HG03354 (cell line): ENCODE results near the gene ADM2.
"Not testable (repeated sequence)": the region's sequence is repeated elsewhere in the genome, so short reads cannot be mapped to it uniquely, and the experiment has no call there.

Experiments used
- ATAC-seq: cut with Tn5 transposase; IDR thresholded peaks from one replicate; pipeline ENCODE4 v1.9.1; 2021; ENCODE audit warnings: mild to moderate bottlenecking; ENCODE audit not compliant: unreplicated experiment, poor library complexity, severe bottlenecking

The ADM2 gene, protein sequence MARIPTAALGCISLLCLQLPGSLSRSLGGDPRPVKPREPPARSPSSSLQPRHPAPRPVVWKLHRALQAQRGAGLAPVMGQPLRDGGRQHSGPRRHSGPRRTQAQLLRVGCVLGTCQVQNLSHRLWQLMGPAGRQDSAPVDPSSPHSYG

DNA sequence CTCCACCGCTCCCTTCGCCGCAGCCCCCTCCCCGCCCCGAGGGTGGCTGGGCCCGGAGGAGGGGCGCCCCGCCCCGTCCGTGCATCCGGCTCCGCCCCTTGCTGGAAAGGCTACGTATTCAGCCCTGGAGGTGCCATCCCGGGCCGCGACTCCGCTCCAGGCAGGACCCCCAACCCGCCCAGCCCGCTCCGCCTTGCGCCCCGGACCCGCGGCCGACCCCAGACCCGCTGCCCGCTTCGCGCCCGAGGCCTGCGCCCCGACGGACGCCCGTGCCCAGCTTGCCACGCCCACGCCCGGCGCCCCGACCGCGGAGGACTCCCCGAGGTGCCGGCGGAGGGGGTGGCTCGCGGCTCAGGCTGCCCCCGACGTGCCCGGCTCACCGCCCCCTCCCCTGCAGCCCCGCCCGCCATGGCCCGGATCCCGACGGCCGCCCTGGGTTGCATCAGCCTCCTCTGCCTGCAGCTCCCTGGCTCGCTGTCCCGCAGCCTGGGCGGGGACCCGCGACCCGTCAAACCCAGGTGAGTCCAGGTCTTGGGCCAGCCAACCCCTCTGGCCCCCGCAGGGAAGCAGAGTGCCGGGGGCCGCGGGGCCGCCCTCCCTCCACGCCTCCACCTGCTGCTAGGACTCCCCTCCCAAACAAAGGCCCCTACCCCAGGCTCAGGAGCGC is at the start of gene ADM2:
Gene ADM2, plus strand, starts transcription at position 104 of the 667 bp plus-strand sequence. Its CDS starts 305 bp downstream, at position 409.
- no peak for ATAC-seq

DNA sequence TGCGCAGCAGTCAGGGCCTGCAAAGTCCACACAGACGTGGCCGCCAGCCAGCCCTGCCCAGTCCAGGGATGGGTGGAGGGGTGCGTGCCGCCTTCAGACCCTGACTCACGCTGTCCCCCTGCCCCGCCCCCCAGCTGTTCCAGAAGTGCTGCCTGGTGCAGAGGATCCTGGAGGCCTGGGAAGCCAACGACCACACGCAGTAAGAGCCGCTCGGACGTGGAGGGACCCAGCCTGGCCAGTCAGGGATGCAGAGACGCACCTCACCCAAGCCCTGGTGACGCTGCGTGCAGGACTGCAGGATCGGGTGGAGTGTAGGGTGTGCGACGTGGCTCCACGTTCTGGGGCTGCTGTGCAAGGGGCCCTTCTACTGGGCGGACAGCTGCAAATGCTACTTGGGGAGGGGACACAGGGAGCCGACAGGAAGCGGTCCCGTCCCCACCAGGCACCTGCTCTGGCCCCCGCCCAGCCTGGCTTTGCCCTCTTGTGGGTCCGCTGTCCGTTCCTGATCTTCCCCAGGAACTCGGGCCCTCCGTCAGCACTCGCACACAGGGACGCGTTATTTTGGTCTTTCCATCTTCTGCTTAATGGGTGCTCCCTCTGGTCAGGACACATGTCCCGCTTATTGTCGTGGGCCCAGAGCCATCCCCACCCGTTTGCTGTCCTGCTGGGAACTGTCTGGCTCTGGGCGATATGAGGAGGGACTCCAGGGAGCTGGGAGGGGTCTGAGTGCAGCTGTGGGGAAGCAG is 49.0 kb upstream of the ADM2 start:
- ATAC-seq = no peak

DNA sequence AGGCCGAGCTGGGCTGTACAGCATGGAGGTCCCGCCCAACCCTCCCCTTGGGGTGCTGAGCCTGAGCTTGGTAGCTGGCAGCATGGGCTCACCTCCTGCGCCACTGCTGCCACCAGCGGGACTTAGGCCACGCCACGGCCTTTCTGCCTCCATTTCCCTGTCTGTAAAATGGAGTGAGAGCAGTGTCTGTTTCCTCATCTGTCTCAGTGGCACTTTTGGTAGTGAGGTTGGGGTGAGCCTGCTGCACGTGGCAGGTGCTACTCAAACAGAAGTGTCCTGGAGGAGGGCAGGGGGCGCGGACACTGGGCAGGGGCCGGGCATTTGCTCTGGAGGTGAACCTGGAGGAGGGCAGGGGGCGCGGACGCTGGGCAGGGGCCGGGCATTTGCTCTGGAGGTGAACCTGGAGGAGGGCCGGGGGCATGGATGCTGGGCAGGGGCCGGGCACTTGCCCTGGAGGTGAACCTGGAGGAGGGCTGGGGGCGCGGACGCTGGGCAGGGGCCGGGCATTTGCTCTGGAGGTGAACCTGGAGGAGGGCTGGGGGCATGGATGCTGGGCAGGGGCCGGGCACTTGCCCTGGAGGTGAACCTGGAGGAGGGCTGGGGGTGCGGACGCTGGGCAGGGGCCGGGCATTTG is 48.3 kb upstream of the ADM2 start:
- not testable (repeated sequence) for ATAC-seq

DNA sequence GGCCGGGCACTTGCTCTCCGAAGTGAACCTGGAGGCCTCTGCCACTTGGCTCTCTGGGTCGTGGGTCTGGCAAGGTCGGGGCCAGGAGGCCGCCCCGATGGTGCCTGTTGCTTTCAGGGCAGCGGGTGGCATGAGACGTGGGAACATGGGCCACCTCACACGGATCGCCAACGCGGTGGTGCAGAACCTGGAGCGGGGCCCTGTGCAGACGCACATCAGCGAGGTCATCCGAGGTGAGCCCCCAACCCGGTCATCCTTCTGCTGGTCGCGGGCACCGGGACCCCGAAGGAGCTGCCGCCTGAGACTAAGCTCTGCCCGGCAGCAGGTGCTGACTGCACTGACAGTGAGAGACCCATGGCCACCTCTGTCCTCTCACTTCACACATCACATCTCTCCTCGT is 46.5 kb upstream of the ADM2 start:
- ATAC-seq = no peak

DNA sequence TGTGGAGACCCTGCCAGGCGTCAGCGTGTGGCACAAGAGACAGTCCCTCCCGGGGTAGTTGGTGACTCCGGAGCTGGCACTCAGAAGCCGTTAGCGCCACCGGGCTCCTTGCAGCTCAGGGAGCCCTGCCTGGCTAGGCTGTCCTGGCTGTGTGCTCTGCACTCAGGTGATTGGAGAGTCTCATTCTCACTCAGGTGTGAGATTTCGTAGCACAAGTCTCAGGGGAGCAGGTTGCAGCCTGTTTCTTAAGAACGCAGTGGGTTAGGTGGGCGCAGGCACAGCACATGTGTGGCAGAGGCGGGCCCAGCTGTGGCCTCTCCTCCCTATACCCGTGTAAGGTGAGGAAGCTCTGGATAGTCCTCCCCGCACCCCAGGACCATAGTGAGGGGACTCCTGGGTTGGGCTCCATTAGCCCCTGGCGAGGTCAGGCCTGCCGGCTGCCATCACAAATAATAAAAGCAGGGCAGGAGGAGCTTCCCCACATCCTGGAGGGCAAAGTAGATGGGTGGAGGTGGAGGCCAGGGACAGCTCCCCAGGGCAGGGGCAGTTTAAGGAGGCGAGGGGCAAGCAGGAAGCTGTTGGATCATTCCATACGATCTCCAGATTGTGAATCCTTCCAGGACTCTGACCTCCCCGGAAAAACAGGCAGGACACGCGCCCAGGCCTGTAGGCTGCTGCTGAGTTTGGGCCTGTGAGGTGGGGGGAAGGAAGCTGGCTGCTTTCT is 45.9 kb upstream of the ADM2 start:
- ATAC-seq = no peak

DNA sequence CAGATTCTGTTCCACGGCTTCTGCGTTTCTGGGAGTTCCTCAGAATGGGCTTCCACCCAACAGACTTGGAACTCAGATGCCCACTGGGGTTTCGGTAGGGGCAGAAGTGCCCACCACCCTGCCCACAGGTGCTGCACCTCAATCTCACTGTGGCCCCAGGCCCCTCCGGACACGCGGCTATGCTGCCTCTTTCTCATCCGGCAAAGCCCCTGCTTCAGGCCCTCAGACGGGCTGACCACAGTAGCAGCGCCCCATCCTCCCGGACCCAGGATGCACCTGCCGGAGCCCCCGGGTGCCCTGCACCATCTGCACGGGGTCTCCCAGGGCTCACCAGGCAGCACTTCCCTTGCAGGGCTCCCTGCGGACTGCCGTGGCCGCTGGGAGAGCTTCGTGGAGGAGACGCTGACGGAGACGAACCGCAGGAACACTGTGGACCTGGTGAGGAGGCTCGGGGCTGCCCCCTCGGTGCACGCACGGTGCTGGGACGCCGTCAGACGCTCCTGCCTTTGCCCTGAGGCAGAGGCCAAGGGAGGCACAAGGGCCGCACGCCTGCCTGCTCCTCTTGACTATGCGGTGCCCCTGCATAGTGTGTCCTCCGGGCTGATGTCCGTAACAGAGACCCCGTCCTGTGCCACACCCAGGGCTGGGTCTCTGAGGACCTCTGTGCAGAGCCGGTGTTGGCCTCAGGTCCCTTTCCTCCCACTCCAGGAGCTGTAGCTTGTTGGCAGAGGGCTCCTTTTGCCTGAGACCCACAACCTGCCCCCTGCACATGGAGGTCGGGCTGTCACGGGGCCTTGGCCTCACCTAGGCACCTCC is 45.1 kb upstream of the ADM2 start:
- ATAC-seq = no peak

DNA sequence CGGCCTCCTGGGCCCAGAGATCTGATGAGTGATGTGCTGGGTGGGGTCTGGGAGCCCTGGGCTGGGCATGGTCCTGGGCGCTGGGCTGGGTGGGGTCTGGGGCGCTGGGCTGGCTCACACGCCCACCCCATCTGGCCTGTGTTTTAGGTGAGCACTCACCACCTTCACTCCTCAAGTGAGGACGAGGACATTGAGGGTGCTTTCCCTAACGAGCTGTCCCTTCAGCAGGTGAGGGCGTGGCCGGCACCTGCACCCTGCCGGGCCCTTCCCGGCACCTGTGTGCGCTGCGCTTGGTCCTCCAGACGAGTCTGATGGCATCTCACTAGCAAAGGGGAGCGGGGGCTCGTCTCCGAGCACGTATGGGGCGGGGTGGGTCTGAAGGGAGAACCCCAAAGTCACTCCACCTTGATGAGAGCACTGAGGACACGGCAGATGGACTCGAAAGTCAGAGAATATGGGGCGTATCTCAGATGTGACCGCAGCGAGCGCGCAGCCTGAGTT is 44.5 kb upstream of the ADM2 start:
- no peak for ATAC-seq

DNA sequence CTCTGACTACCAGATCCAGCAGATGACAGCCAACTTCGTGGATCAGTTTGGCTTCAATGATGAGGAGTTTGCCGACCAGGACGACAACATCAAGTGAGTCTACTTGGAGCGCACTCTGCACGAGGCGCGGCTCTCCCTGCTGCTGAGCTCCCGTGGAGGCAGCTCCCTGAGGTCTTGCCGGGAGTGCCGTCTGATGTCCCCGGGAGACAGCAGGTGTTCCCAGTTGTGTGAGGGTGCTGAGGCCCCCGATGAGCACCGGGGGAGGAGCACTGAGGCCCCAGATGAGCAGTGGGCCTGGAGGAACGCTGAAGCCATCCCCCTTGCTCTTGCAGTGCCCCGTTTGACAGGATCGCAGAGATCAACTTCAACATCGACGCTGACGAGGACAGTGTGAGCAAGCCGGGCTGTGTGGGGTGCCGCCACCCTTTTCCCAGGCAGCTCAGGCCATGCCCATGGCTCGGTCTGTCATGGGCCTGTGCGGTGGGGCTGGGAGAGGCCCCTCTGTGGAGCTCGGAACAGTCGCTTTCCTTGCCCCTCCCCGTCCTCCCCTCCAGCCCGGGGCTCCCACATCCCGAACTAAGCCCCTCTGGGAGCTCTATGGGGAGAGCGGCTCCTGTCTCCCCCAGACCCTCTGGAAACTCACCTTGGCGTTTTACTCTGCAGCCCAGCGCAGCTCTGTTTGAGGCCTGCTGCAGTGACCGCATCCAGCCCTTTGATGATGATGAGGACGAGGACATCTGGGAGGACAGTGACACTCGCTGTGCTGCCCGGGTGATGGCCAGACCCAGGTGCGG is 43.6 kb upstream of the ADM2 start:
- ATAC-seq = no peak

DNA sequence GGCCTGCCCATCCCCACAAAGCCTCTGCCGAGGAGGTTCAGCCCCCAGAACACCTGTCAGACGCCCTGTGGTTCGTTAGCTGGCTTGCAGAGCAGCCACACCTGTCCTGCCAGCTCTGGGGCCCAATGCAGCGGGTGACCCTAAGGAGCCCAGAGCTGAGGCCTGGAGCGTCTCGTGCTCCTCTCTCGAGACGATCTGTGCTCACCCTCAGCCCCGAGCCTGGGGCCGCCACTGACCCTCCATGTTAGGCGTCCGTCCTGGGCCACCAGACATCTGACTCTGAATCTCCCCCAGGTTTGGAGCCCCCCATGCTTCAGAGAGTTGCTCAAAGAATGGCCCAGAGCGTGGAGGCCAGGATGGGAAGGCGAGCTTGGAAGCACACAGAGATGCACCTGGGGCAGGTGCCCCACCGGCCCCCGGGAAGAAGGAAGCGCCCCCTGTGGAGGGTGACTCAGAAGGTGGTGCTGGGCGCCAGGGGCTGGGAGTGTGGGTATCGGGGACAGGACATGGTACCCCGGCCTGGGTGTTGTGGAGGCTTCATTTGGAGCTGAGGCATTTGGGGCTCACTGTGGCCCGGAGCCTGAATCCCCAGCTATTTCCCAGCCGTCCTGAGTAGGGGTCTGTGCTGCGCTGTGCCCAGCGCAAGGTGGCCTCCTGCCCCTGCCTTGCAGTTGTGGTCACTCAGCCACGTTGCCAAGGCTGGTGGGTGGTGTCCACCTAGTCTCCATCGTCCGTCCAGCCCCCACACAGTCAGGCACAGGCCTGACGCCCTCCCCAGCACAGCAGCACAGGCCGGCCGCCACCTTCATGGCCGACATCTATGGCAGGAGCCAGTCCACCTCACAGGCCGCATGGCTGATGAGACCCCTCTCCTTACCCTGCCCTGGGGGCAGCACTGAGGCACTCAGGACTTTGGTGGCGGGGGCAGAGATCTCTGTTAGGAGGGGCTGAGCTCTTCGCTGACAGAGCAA is 42.8 kb upstream of the ADM2 start:
- no peak for ATAC-seq

DNA sequence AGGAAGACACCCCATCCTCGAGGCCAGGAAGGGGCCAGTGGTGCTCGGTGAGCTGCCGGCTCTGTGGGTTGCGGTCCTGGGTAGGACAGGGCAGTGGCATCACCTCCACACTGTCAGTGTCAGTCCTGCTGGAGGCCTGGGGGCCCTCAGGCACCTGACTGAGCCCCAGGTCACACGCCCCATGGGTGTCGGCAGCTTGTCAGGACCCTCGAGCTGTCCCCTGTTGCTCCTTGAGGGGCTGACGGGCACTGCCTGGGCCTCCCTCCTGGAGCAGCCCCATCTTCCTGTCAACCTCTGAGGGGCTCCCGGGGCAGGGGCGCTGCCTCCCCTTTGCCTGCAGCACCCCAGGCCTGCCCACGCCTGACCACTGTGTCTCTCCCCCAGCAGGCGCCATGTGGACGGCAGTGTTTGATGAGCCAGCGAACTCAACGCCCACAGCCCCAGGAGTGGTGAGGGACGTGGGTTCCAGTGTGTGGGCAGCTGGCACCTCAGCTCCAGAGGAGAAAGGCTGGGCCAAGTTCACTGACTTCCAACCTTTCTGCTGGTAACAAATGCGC is 42.0 kb upstream of the ADM2 start:
- ATAC-seq = no peak

DNA sequence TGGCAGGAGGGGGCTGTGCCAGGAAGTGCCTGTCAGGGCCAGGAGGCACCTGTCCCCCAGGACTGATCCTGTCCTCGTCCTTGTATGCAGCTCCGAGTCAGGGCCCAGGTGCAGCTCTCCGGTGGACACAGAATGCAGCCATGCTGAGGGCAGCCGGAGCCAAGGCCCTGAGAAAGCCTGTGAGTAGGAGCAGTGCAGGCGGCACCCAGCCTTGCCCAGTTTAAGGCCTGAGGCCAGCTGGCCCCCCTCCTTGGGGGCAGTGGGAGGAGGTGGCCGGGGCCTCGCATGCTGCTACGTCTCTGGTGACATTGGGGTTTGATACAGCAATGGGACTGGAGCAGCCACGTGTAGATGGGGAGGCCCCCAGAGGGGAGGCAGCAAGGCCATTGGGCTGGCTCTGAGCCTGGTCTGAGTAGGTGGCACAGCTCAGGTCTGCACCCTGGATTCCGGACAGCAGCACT is 41.4 kb upstream of the ADM2 start:
- no peak for ATAC-seq

DNA sequence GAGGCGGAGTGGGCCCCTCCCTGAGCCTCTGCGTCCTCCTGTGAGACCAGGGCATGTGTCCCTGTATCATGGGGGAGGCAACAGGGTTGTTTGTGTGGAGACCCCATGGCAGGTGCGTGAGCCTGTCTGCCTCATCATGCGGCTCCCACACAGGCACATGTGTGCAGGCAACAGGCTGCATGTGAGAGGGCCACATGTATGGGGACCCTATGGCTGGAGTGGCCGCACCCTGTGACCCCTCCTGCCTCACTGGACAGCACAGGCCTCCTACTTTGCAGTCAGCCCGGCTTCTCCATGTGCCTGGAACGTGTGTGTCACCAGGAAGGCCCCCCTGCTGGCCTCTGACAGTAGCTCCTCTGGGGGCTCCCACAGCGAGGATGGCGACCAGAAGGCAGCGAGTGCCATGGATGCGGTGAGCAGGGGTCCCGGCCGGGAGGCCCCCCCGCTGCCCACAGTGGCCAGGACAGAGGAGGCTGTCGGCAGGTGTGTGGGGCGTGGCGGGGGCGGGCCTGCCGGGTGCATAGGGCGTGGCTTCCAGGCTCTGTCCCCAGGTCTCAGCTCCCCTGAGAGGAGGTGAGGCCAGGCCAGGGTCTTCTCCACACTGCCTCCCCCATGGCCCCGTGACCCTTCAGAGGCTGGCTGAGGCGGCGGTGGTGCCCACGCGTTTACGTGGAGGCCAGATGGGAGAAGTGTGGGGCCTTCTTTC is 40.6 kb upstream of the ADM2 start:
- ATAC-seq = no peak

DNA sequence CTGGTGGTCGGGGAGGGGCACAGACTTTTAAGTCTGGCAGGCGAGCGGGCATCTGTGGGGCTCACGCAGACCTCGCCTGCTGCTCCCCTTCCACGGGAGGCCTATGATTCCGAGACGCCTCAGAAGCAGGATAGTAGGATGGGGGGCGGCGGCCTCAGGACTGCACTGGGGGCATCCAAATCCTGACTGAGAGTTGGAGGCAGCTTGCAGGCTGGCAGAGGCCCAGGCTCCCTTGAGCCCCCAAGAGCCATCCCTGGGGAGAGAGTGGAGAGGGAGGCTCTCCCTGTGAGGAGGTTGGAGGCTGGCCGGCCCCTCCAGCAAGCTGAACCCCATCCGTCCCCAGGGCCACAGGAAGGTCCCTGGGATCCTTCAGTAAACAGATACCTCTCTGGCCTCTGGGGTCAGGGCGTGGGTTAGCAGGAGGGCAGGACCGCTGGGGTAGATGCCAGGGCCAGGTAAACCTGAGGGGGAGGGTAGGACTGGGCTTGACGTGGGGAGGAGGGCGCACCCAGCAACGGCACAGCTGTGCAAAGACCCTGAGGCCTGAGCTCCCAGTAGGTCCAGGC is 39.8 kb upstream of the ADM2 start:
- no peak for ATAC-seq

DNA sequence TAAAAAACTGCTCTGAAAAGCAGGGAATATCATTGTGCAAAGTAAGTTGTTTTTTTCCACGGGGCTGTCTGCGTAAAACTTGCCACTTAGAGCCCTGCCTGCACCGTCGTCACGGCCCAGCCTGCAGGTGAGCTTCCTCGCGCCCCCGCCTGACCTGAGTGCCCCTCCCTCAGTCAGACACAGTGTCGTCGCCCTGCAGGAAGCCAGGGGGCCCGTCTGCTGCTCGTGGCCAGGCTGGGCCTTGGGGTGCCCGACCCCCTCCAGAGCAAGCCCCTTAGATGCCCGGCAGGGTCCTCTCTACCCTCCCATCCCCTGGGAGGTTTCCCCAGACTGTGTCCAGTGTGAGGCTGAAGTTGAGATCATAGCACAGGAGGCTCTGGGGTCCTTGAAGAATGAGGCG is 38.1 kb upstream of the ADM2 start:
- no peak for ATAC-seq

DNA sequence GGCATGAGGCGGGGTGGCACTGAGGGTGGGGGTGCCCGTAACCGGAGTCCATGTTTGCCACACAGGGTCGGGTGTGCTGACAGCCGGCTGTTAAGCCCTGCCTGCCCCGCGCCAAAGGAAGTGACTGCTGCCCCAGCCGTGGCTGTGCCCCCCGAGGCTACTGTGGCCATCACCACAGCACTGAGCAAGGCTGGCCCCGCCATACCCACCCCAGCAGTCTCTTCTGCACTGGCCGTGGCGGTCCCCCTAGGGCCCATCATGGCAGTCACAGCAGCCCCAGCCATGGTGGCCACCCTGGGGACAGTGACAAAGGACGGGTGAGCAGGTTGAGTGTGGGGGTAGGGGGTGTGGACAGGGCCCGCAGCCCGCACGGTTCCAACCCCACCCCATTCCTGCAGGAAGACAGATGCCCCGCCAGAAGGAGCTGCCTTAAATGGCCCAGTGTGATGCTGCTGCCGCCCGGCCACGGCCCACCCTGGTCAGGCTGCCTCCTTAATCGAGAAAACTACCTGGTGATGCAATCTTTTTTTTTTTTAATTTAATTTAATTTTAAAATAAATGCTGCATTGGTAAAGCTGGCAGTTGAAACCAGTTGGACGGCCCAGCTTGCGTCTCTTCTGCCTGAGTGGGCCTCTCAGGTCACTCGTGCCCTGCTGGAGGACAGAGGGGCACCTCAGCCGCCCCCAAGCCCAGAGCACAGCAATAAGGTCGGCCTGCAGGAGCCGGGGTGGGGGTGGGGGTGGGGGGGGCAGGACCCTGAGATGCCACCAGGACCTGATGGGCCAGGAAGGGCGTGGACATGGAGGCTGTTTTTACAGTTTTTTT is 37.3 kb upstream of the ADM2 start:
- ATAC-seq = no peak
